IPS DF 6.9 (cell line): Measurements from ENCODE around the gene SPRR2D.
"Not testable (repeated sequence)": the region's sequence is repeated elsewhere in the genome, so short reads cannot be mapped to it uniquely, and the experiment has no call there.

Source experiments
- DNase-seq: peaks from one replicate; pipeline ENCODE4 v3.0.0-alpha.2; 2013; ENCODE audit warnings: low read depth, low spot score
- H3K27ac ChIP-seq: one replicate; pipeline ENCODE4 v1.5.1; 2013; ENCODE audit warnings: low read length, control low read depth
- H3K27me3 ChIP-seq: 2 replicates; pipeline ENCODE4 v1.6.1; 2013; ENCODE audit warnings: mild to moderate bottlenecking, low read length; ENCODE audit not compliant: control insufficient read depth, insufficient read depth
- H3K36me3 ChIP-seq: 2 replicates; pipeline ENCODE4 v1.6.1; 2013; ENCODE audit warnings: low read length; ENCODE audit not compliant: control insufficient read depth, insufficient read depth
- H3K4me1 ChIP-seq: 2 replicates; pipeline ENCODE4 v1.6.1; 2013; ENCODE audit warnings: low read length; ENCODE audit not compliant: control insufficient read depth, insufficient read depth
- H3K4me3 ChIP-seq: 2 replicates; pipeline ENCODE4 v1.5.1; 2013; ENCODE audit warnings: mild to moderate bottlenecking, low read length
- H3K9me3 ChIP-seq: 2 replicates; pipeline ENCODE4 v1.6.1; 2013; ENCODE audit warnings: low read length, inconsistent platforms; ENCODE audit not compliant: control insufficient read depth, insufficient read depth
- WGBS: extraction: QIAGEN DNeasy Blood & Tissue Kit; methylation state at CpG from one replicate; pipeline ENCODE4 v1.1.7; 2013; ENCODE audit warnings: mixed read lengths, missing lambda C conversion rate; ENCODE audit not compliant: insufficient read length, insufficient coverage; 5-methylcytosine and 5-hydroxymethylcytosine counted together

SPRR2D gene

GRCh38 chr1:153040950-153041631, at the start of gene SPRR2D:
TSS of gene SPRR2D (minus strand) at chr1:153041120. CDS start at chr1:153040346, 774 bp downstream.
- Histone ChIP-seq H3K36me3 (no peaks in the 10 kb centered on the region), H3K27ac (no peak within 1 kb of the TSS), H3K27me3 (no peaks in the 10 kb centered on the region), H3K4me3 (no peak within 1 kb of the TSS), H3K4me1 (no peaks in the 10 kb centered on the region), H3K9me3 (no peaks in the 10 kb centered on the region)
- no CpG with 5 or more reads among the region's 4 CpGs for WGBS
- DNase-seq: no peak

- DNase-seq: no peak
- Histone ChIP-seq H3K9me3 (no peaks in the 10 kb centered on the region), H3K27me3 (no peaks in the 10 kb centered on the region), H3K4me1 (no peaks in the 10 kb centered on the region), H3K4me3 (no peak overlapping the region), H3K27ac (no peak overlapping the region), H3K36me3 (no peaks in the 10 kb centered on the region)
- no CpG with 5 or more reads among the region's 1 CpG for WGBS
Measured at GRCh38 chr1:153087652-153088051, 46.7 kb upstream of the SPRR2D start.

GRCh38 chr1:153081736-153082135, 40.8 kb upstream of the SPRR2D start:
- WGBS: no CpG with 5 or more reads among the region's 3 CpGs
- H3K9me3 ChIP-seq: no peaks in the 10 kb centered on the region
- no peak overlapping the region for H3K27ac ChIP-seq
- H3K36me3 ChIP-seq: no peaks in the 10 kb centered on the region
- H3K27me3 ChIP-seq: no peaks in the 10 kb centered on the region
- no peak for DNase-seq
- H3K4me1 ChIP-seq: no peaks in the 10 kb centered on the region
- H3K4me3 ChIP-seq: no peak overlapping the region

GRCh38 chr1:153072806-153073726, 32.1 kb upstream of the SPRR2D start:
- H3K9me3 ChIP-seq: no peaks in the 10 kb centered on the region
- H3K36me3 ChIP-seq: no peaks in the 10 kb centered on the region
- no peak overlapping the region for H3K27ac ChIP-seq
- DNase-seq: no peak
- H3K27me3 ChIP-seq: no peaks in the 10 kb centered on the region
- no peaks in the 10 kb centered on the region for H3K4me1 ChIP-seq
- no CpG with 5 or more reads among the region's 5 CpGs for WGBS
- no peak overlapping the region for H3K4me3 ChIP-seq

GRCh38 chr1:153071511-153071910, 30.6 kb upstream of the SPRR2D start, which contains the start of gene SPRR2B:
TSS of gene SPRR2B (minus strand) at chr1:153071611. CDS start at chr1:153070839, 772 bp downstream.
- Histone ChIP-seq H3K4me1 (no peaks in the 10 kb centered on the region), H3K4me3 (no peak within 1 kb of the TSS), H3K9me3 (no peaks in the 10 kb centered on the region), H3K27me3 (no peaks in the 10 kb centered on the region), H3K36me3 (no peaks in the 10 kb centered on the region), H3K27ac (no peak within 1 kb of the TSS)
- DNase-seq: no peak
- no CpG with 5 or more reads among the region's 2 CpGs for WGBS

GRCh38 chr1:153070243-153070642, 29.3 kb upstream of the SPRR2D start:
- Histone ChIP-seq H3K27me3 (no peaks in the 10 kb centered on the region), H3K4me1 (no peaks in the 10 kb centered on the region), H3K9me3 (no peaks in the 10 kb centered on the region), H3K36me3 (no peaks in the 10 kb centered on the region), H3K4me3 (no peak overlapping the region), H3K27ac (no peak overlapping the region)
- DNase-seq: no peak
- no CpG with 5 or more reads among the region's 2 CpGs for WGBS

GRCh38 chr1:153058826-153059784, 18.2 kb upstream of the SPRR2D start:
- Histone ChIP-seq H3K27ac (no peak overlapping the region), H3K9me3 (no peaks in the 10 kb centered on the region), H3K27me3 (no peaks in the 10 kb centered on the region), H3K36me3 (no peaks in the 10 kb centered on the region), H3K4me1 (no peaks in the 10 kb centered on the region), H3K4me3 (no peak overlapping the region)
- WGBS: no CpG with 5 or more reads among the region's 6 CpGs
- no peak for DNase-seq

GRCh38 chr1:153058154-153058553, 17.2 kb upstream of the SPRR2D start:
- Histone ChIP-seq H3K27me3 (no peaks in the 10 kb centered on the region), H3K4me3 (no peak overlapping the region), H3K36me3 (no peaks in the 10 kb centered on the region), H3K9me3 (no peaks in the 10 kb centered on the region), H3K4me1 (no peaks in the 10 kb centered on the region), H3K27ac (no peak overlapping the region)
- no peak for DNase-seq
- WGBS: no CpG with 5 or more reads among the region's 2 CpGs

GRCh38 chr1:153057375-153057774, 16.5 kb upstream of the SPRR2D start, which contains the start of gene SPRR2A:
TSS of gene SPRR2A (minus strand) at chr1:153057512. CDS start at chr1:153056735, 777 bp downstream.
- Histone ChIP-seq H3K4me3 (no peak within 1 kb of the TSS), H3K36me3 (no peaks in the 10 kb centered on the region), H3K27me3 (no peaks in the 10 kb centered on the region), H3K9me3 (no peaks in the 10 kb centered on the region), H3K4me1 (no peaks in the 10 kb centered on the region), H3K27ac (no peak within 1 kb of the TSS)
- WGBS: no CpG with 5 or more reads among the region's 2 CpGs
- no peak for DNase-seq

GRCh38 chr1:153056111-153056510, 15.2 kb upstream of the SPRR2D start:
- H3K27ac ChIP-seq, H3K9me3 ChIP-seq, DNase-seq, H3K4me3 ChIP-seq, H3K27me3 ChIP-seq, H3K36me3 ChIP-seq, H3K4me1 ChIP-seq: not testable (repeated sequence)
- WGBS: no CpG with 5 or more reads among the region's 3 CpGs
